ENCODE data around the gene NBEAL1.
"Not testable (repeated sequence)": the region's sequence is repeated elsewhere in the genome, so short reads cannot be mapped to it uniquely, and the experiment has no call there.

GRCh38 chr2:203090721-203091120, 76.0 kb downstream of the NBEAL1 start:
- TF ChIP-seq EZH2phosphoT487 (IDR thresholded peaks at IDR 0.05; ENCODE audit: low read depth); CTCF (IDR thresholded peaks at IDR 0.05; ENCODE audit: low read depth, low read length): not testable (repeated sequence)
